ENCODE results near the gene CUL9. TPM values are rescaled to one million over a fixed set of nuclear protein-coding genes. Genes with fewer than 3 reads are reported as not detected.

The CUL9 gene
- total RNA-seq, 4 donors from 2014 or later = 41.1 to 69.9 (median 50.3) TPM

DNA sequence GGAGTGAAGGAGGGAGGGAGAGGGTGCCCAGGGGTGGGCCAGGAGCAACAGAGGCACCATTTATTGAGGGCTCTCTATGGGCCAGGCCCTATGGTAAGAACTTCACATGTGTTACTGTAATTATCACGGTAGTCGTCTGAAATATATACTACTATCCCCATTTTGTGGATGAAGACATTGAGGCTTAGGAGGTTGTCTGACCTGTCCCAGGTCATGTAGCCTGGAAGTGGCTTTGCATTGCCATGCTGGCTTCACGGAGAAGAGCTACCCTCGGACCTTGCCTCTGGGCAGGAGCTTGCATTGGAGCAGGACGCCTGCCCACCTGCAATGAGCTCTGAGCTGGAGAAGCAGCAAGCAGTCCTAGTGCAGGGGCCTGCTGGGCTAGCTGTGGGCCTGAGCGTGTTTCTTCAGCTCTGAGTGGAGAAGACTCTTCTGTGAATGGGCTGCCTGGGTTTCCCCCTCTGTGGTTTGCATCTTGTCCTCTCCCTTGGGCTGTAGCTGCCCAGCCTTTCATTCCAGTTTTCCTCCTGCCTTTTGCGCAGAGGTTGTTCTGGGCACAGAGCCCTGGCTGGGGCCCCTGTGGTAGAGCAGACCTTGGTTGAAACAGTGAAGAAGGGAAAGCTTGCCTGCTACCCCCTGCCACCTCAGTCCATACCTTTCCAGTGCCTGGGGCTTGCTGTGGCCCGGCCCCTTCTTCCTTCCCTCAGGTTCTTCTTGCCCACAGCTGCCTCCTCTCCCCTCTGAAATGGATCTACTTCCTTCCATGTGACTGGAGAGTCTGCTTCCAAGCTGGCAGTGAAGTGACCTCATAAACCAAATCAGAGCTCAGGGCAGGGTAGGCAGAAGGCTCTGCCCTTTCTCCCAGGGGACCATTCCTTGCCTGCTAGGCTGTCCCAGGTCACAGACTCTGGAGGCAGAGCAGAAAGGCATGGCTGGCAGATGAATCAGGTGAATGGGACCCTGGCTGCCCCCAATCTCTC lies 35.0 kb upstream of the CUL9 start:
- WGBS, 2 donors (ENCODE audit: low coverage in 1 of 2) = 85% methylated on average over 8 of the region's 8 CpGs; no CpG with 5 or more reads in 1 of the 2 donors
- Histone ChIP-seq H3K27me3 (no peaks in the 10 kb centered on the region), H3K4me1 (peaks cover 5 to 17% (median 10%) of the 10 kb centered on the region in 4 donors), H3K27ac (no peak overlapping the region), H3K4me3 (no peak overlapping the region), H3K36me3 (no peaks in the 10 kb centered on the region), H3K9me3 (no peaks in the 10 kb centered on the region)
- in situ Hi-C loops (cut with MboI; ENCODE audit: low pct_ligation_motif_present in 1 of 4, low pct_unique_long_range_greater_than_20kb in 1 of 4, low sequenced_read_pairs in 3 of 4) = loop anchor here in 3 of 4 donors (10.0 kb wide), 1 partner anchor 242 kb away; no protein-coding TSS in a partner anchor
- intact Hi-C loops (cut with DNase I; ENCODE audit: low total_unique reads) = no loop called here
- TF ChIP-seq CTCF (IDR thresholded peaks at IDR 0.05) = no peak
- no peak for TF ChIP-seq POLR2AphosphoS5 (IDR thresholded peaks at IDR 0.05)
- TF ChIP-seq EP300 (IDR thresholded peaks at IDR 0.05; ENCODE audit: low read depth) = no peak
- no peak for TF ChIP-seq POLR2A (IDR thresholded peaks at IDR 0.05)
- no peak for DNase-seq

GRCh38 chr6:43147691-43148477 lies 34.1 kb upstream of the CUL9 start:
- no peaks in the 10 kb centered on the region for H3K9me3 ChIP-seq
- TF ChIP-seq EP300 (IDR thresholded peaks at IDR 0.05; ENCODE audit: low read depth) (no peak), CTCF (IDR thresholded peaks at IDR 0.05) (no peak), POLR2AphosphoS5 (IDR thresholded peaks at IDR 0.05) (no peak), POLR2A (IDR thresholded peaks at IDR 0.05) (no peak)
- H3K27me3 ChIP-seq = no peaks in the 10 kb centered on the region
- H3K36me3 ChIP-seq = no peaks in the 10 kb centered on the region
- H3K4me1 ChIP-seq = peaks cover 5 to 17% (median 10%) of the 10 kb centered on the region in 4 donors
- H3K27ac ChIP-seq = no peak overlapping the region
- in situ Hi-C loops (cut with MboI; ENCODE audit: low pct_ligation_motif_present in 1 of 4, low pct_unique_long_range_greater_than_20kb in 1 of 4, low sequenced_read_pairs in 3 of 4) (loop anchor here in 3 of 4 donors (10.0 kb wide), 1 partner anchor 243 kb away; no protein-coding TSS in a partner anchor), intact Hi-C loops (cut with DNase I; ENCODE audit: low total_unique reads) (no loop called here)
- no peak for DNase-seq
- H3K4me3 ChIP-seq = no peak overlapping the region
- WGBS, 2 donors (ENCODE audit: low coverage in 1 of 2) = 80 to 91% methylated on average over 1 to 6 of the region's 6 CpGs

GRCh38 chr6:43149265-43149664 lies 32.7 kb upstream of the CUL9 start:
- Histone ChIP-seq H3K9me3 (no peaks in the 10 kb centered on the region), H3K4me1 (peaks cover 0 to 8% (median 0%) of the 10 kb centered on the region in 4 donors), H3K36me3 (no peaks in the 10 kb centered on the region), H3K4me3 (no peak overlapping the region), H3K27me3 (no peaks in the 10 kb centered on the region), H3K27ac (no peak overlapping the region)
- DNase-seq = no peak
- intact Hi-C loops (cut with DNase I; ENCODE audit: low total_unique reads) = no loop called here
- TF ChIP-seq POLR2A (IDR thresholded peaks at IDR 0.05) (no peak), CTCF (IDR thresholded peaks at IDR 0.05) (no peak), EP300 (IDR thresholded peaks at IDR 0.05; ENCODE audit: low read depth) (no peak), POLR2AphosphoS5 (IDR thresholded peaks at IDR 0.05) (no peak)
- 80 to 95% methylated on average over 1 of the region's 1 CpG for WGBS, 2 donors (ENCODE audit: low coverage in 1 of 2)
- in situ Hi-C loops (cut with MboI; ENCODE audit: low pct_ligation_motif_present in 1 of 4, low pct_unique_long_range_greater_than_20kb in 1 of 4, low sequenced_read_pairs in 3 of 4) = loop anchor here in 3 of 4 donors (10.0 kb wide), 1 partner anchor 244 kb away; no protein-coding TSS in a partner anchor
